Measurements from ENCODE around the gene ELFN2.

DNA sequence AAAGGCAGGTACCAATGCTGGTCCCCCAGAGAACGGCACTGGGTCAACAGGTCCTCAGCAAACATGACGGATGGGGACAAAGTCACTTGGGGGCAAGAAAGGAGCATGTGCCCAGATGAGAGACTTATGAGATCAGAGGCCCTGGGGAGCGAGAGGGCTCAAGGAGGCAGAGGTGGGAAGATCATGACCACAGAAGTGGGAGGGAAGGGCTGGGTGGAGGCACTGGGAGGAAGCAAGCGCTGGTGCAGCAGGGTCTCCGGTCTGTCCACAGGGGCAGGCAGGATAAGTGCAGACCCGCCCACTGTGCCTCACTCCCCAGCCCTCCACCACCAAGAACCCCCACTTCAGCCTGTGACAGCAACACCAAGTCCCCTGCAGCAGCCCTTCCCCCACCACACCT lies 10.9 kb downstream of the ELFN2 start:
- TF ChIP-seq, protein P1, sequence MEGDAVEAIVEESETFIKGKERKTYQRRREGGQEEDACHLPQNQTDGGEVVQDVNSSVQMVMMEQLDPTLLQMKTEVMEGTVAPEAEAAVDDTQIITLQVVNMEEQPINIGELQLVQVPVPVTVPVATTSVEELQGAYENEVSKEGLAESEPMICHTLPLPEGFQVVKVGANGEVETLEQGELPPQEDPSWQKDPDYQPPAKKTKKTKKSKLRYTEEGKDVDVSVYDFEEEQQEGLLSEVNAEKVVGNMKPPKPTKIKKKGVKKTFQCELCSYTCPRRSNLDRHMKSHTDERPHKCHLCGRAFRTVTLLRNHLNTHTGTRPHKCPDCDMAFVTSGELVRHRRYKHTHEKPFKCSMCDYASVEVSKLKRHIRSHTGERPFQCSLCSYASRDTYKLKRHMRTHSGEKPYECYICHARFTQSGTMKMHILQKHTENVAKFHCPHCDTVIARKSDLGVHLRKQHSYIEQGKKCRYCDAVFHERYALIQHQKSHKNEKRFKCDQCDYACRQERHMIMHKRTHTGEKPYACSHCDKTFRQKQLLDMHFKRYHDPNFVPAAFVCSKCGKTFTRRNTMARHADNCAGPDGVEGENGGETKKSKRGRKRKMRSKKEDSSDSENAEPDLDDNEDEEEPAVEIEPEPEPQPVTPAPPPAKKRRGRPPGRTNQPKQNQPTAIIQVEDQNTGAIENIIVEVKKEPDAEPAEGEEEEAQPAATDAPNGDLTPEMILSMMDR (IDR thresholded peaks at IDR 0.05), result no peak
- no peak for TF ChIP-seq EZH2 (IDR thresholded peaks at IDR 0.05)
- TF ChIP-seq EZH2phosphoT487 (IDR thresholded peaks at IDR 0.05), result no peak

Data from neural progenitor cell (in vitro differentiated cells).